HG03457 (cell line): ENCODE results near the gene VPS35L.
"Not testable (repeated sequence)": the region's sequence is repeated elsewhere in the genome, so short reads cannot be mapped to it uniquely, and the experiment has no call there.

ENCODE experiments used
- ATAC-seq: cut with Tn5 transposase; IDR thresholded peaks from one replicate; pipeline ENCODE4 v1.9.1; 2021; ENCODE audit warnings: moderate number of reproducible peaks; ENCODE audit not compliant: unreplicated experiment

Gene VPS35L

GRCh38 chr16:19649980-19650379 is 94.5 kb downstream of the VPS35L start:
- ATAC-seq = no peak

- no peak for ATAC-seq
Observed at GRCh38 chr16:19654147-19654546, 98.6 kb downstream of the VPS35L start.

GRCh38 chr16:19655242-19655777 is 99.8 kb downstream of the VPS35L start:
- ATAC-seq = no peak

- no peak for ATAC-seq
Observed at GRCh38 chr16:19657831-19658230, 102.3 kb downstream of the VPS35L start.

- no peak for ATAC-seq
Observed at GRCh38 chr16:19659554-19659953, 104.1 kb downstream of the VPS35L start.

- ATAC-seq = no peak
Observed at GRCh38 chr16:19660432-19660831, 104.9 kb downstream of the VPS35L start.

- no peak for ATAC-seq
Observed at GRCh38 chr16:19662351-19662750, 106.8 kb downstream of the VPS35L start.

- ATAC-seq = no peak
Observed at GRCh38 chr16:19664166-19664565, 108.7 kb downstream of the VPS35L start.

- not testable (repeated sequence) for ATAC-seq
Observed at GRCh38 chr16:19665313-19665712, 109.8 kb downstream of the VPS35L start.

GRCh38 chr16:19666477-19666876 is 111.0 kb downstream of the VPS35L start:
- no peak for ATAC-seq

GRCh38 chr16:19672378-19672777 is 116.9 kb downstream of the VPS35L start:
- ATAC-seq = no peak

- ATAC-seq = no peak
Observed at GRCh38 chr16:19674485-19674884, 119.0 kb downstream of the VPS35L start.

GRCh38 chr16:19677402-19677801 is 121.9 kb downstream of the VPS35L start:
- no peak for ATAC-seq

- no peak for ATAC-seq
Observed at GRCh38 chr16:19678804-19679203, 123.3 kb downstream of the VPS35L start.

- not testable (repeated sequence) for ATAC-seq
Observed at GRCh38 chr16:19679281-19679680, 123.8 kb downstream of the VPS35L start.

- no peak for ATAC-seq
Observed at GRCh38 chr16:19680881-19681340, 125.4 kb downstream of the VPS35L start.

GRCh38 chr16:19681637-19682036 is 126.1 kb downstream of the VPS35L start:
- ATAC-seq = no peak

GRCh38 chr16:19683453-19684236 is 128.1 kb downstream of the VPS35L start:
- ATAC-seq = no peak

GRCh38 chr16:19685176-19685575 is 129.7 kb downstream of the VPS35L start:
- ATAC-seq = no peak

- ATAC-seq = no peak
Observed at GRCh38 chr16:19687279-19687678, 131.8 kb downstream of the VPS35L start.

GRCh38 chr16:19688396-19689024 is 133.0 kb downstream of the VPS35L start:
- ATAC-seq = no peak

- ATAC-seq = no peak
Observed at GRCh38 chr16:19689342-19689741, 133.8 kb downstream of the VPS35L start.
